ENCODE results near the gene ARL4D.
"Not testable (repeated sequence)": the region's sequence is repeated elsewhere in the genome, so short reads cannot be mapped to it uniquely, and the experiment has no call there.

ARL4D gene

GRCh38 chr17:43395165-43395564 lies 3.6 kb upstream of the ARL4D start:
- DNase-seq (ENCODE audit: low spot score): no peak

GRCh38 chr17:43396491-43397060 lies 2.2 kb upstream of the ARL4D start:
- no peak for DNase-seq (ENCODE audit: low spot score)

GRCh38 chr17:43399839-43400328 lies 1.1 kb downstream of the ARL4D start:
- DNase-seq (ENCODE audit: low spot score): no peak

- no peak for DNase-seq (ENCODE audit: low spot score)
Measured at GRCh38 chr17:43400943-43401717, 2.3 kb downstream of the ARL4D start.

GRCh38 chr17:43402078-43402477 lies 3.3 kb downstream of the ARL4D start:
- DNase-seq (ENCODE audit: low spot score): no peak

- DNase-seq (ENCODE audit: low spot score): no peak
Measured at GRCh38 chr17:43402567-43402966, 3.8 kb downstream of the ARL4D start.

- DNase-seq (ENCODE audit: low spot score): no peak
Measured at GRCh38 chr17:43403846-43404245, 5.1 kb downstream of the ARL4D start.

- DNase-seq (ENCODE audit: low spot score): no peak
Measured at GRCh38 chr17:43405861-43406260, 7.1 kb downstream of the ARL4D start.

GRCh38 chr17:43406676-43407645 lies 8.2 kb downstream of the ARL4D start:
- no peak for DNase-seq (ENCODE audit: low spot score)

GRCh38 chr17:43409131-43409530 lies 10.3 kb downstream of the ARL4D start:
- DNase-seq (ENCODE audit: low spot score): no peak

GRCh38 chr17:43410557-43411368 lies 12.0 kb downstream of the ARL4D start:
- DNase-seq (ENCODE audit: low spot score): no peak

- no peak for DNase-seq (ENCODE audit: low spot score)
Measured at GRCh38 chr17:43411369-43411677, 12.5 kb downstream of the ARL4D start.

- no peak for DNase-seq (ENCODE audit: low spot score)
Measured at GRCh38 chr17:43411749-43412148, 13.0 kb downstream of the ARL4D start.

GRCh38 chr17:43412166-43412565 lies 13.4 kb downstream of the ARL4D start:
- no peak for DNase-seq (ENCODE audit: low spot score)

- DNase-seq (ENCODE audit: low spot score): no peak
Measured at GRCh38 chr17:43416998-43417890, 18.5 kb downstream of the ARL4D start.

GRCh38 chr17:43418441-43419374 lies 19.9 kb downstream of the ARL4D start:
- no peak for DNase-seq (ENCODE audit: low spot score)

GRCh38 chr17:43419375-43419882 lies 20.6 kb downstream of the ARL4D start:
- not testable (repeated sequence) for DNase-seq (ENCODE audit: low spot score)

- DNase-seq (ENCODE audit: low spot score): no peak
Measured at GRCh38 chr17:43423777-43424455, 25.1 kb downstream of the ARL4D start.

Measured in iPS-NIHi11 (cell line).